Measurements from ENCODE around the gene COL15A1. TPM values are rescaled to one million over a fixed set of nuclear protein-coding genes. Genes with fewer than 3 reads are reported as not detected.

Gene COL15A1
- total and polyA plus RNA-seq, 2 of the 8 experiments (the other 6 are each of a cell fraction or from before 2014, with no cell fraction given): 0.12 to 0.15 TPM

GRCh38 chr9:98940276-98940675, 3.4 kb upstream of the COL15A1 start:
- Histone ChIP-seq H3K9ac (replicated peaks in 1 of 4; ENCODE audit: extremely low read depth in 1 of 4, low read depth in 3 of 4, low read length in 3 of 4) (no peak overlapping the region), H2BK20ac (ENCODE audit: low read length) (no peak overlapping the region), H3K79me2 (ENCODE audit: control insufficient read depth in 1 of 2, insufficient read depth in 2 of 2, low read length in 2 of 2) (no peaks in the 10 kb centered on the region), H4K91ac (replicated peaks; ENCODE audit: insufficient read length, low read length) (no peak overlapping the region), H3K4me1 (replicated peaks in 1 of 4; ENCODE audit: control insufficient read depth in 3 of 4, insufficient read depth in 4 of 4, low read length in 3 of 4) (peaks cover under 1 to 2% (median 1%) of the 10 kb centered on the region in 4 experiments; a peak in 5 of 7 replicates), H3K4me3 (ENCODE audit: extremely low read depth in 1 of 4, insufficient read depth in 2 of 4, low read depth in 3 of 4, low read length in 4 of 4) (no peak overlapping the region), H2BK12ac (ENCODE audit: low read depth, low read length) (no peak overlapping the region), H3K27me3 (replicated peaks in 1 of 4; ENCODE audit: control insufficient read depth in 3 of 4, extremely low read depth in 1 of 4, insufficient read depth in 3 of 4, low read length in 3 of 4) (peaks cover 22 to 39% (median 36%) of the 10 kb centered on the region in 4 experiments), H3K9me3 (ENCODE audit: insufficient read depth in 2 of 2, low read depth in 1 of 2, low read length in 1 of 2) (no peaks in the 10 kb centered on the region), H3K23ac (ENCODE audit: insufficient read length) (no peak overlapping the region), H3K56ac (replicated peaks; ENCODE audit: insufficient read length, low read depth, low read length) (no peak overlapping the region), H2BK5ac (ENCODE audit: low read depth, low read length) (no peak overlapping the region), H3K14ac (ENCODE audit: insufficient read length) (no peak overlapping the region), H2BK120ac (replicated peaks; ENCODE audit: low read depth, low read length) (no peak overlapping the region), H3K79me1 (ENCODE audit: low read depth, low read length) (no peaks in the 10 kb centered on the region), H2AFZ (ENCODE audit: low read length) (no peak overlapping the region), H3K4me2 (ENCODE audit: insufficient read depth in 1 of 2, low read depth in 2 of 2, low read length in 2 of 2) (no peak overlapping the region), H3K23me2 (ENCODE audit: low read depth, low read length) (peaks cover 10% of the 10 kb centered on the region; the same call in 1 of the 2 replicates), H3K36me3 (ENCODE audit: control insufficient read depth in 2 of 4, insufficient read depth in 4 of 4, low read length in 3 of 4) (no peaks in the 10 kb centered on the region; a peak in 1 of 8 replicates), H4K8ac (ENCODE audit: extremely low read depth, insufficient read depth, low read length) (no peak overlapping the region), H4K5ac (ENCODE audit: insufficient read length, low read depth, low read length) (no peak overlapping the region), H3K4ac (replicated peaks; ENCODE audit: insufficient read length, low read depth, low read length) (no peak overlapping the region), H3K18ac (ENCODE audit: extremely low read depth, low read length) (no peak overlapping the region), H3K27ac (ENCODE audit: low read depth, low read length) (no peak overlapping the region), H2BK15ac (ENCODE audit: low read length) (no peak overlapping the region), H2AK5ac (ENCODE audit: low read depth, low read length) (no peak overlapping the region), H4K20me1 (replicated peaks in 1 of 2; ENCODE audit: control insufficient read depth in 1 of 2, insufficient read depth in 2 of 2, low read length in 2 of 2) (peaks cover 0 to 6% of the 10 kb centered on the region in 2 experiments)
- ChIA-PET CTCF (ENCODE audit: partially characterized antibody) (interaction anchor here (0.5 kb wide), 1 partner anchor 1572 kb away, joined by 3 read pairs; no protein-coding TSS in a partner anchor), POLR2A (ENCODE audit: partially characterized antibody) (no interaction called here)
- no peak for TF ChIP-seq E2F6 (IDR thresholded peaks at IDR 0.05)
- TF ChIP-seq BACH1 (IDR thresholded peaks at IDR 0.05; ENCODE audit: low read length): no peak
- FAIRE-seq (no peak), DNase-seq (ENCODE audit: low read depth in 1 of 2, low spot score in 2 of 2) (no peak)
- 81% methylated on average over 3 of the region's 3 CpGs; no CpG with 5 or more reads in 1 of the 2 experiments for WGBS, 2 experiments (ENCODE audit: extremely low coverage in 1 of 2, insufficient coverage in 1 of 2, insufficient read length in 1 of 2, insufficient replicate concordance in 2 of 2, low coverage in 1 of 2, low lambda C conversion rate in 2 of 2, missing lambda C conversion rate in 1 of 2)

Measured in H1 (cell line).